SK-N-MC (cell line): ENCODE measurements around the gene SMIM41.

Experiments used
- DNase-seq: peaks from one replicate; pipeline ENCODE4 v3.0.0-alpha.2; 2011; ENCODE audit warnings: low read depth, low spot score
- H3K27ac ChIP-seq: fragments of 200-600 bp; sonication (generic); 2 replicates; pipeline ENCODE4 v1.5.1; 2016; ENCODE audit warnings: mixed run types
- H3K36me3 ChIP-seq: fragments of 200-600 bp; sonication (generic); 2 replicates; pipeline ENCODE4 v1.6.1; 2017; ENCODE audit warnings: antibody characterized with exemption, low read length, mixed read lengths; ENCODE audit not compliant: insufficient read depth
- H3K4me3 ChIP-seq: fragments of 200-600 bp; sonication (generic); 2 replicates; pipeline ENCODE4 v1.5.1; 2016
- H3K9ac ChIP-seq: fragments of 200-600 bp; sonication (generic); 2 replicates; pipeline ENCODE4 v1.8.0; 2017; ENCODE audit warnings: mixed run types, mixed read lengths; ENCODE audit not compliant: insufficient read length
- H3K9me3 ChIP-seq: fragments of 200-600 bp; sonication (generic); 2 replicates; pipeline ENCODE4 v1.6.1; 2017; ENCODE audit warnings: low read depth, mild to moderate bottlenecking, antibody characterized with exemption, low read length, moderate library complexity, mixed read lengths
- EZH2 ChIP-seq: fragments of 200-600 bp; sonication (generic); IDR thresholded peaks from one replicate; pipeline ENCODE4 v1.6.1; 2017; ENCODE audit warnings: antibody characterized with exemption
- FOXP2 ChIP-seq: optimal IDR thresholded peaks from 2 replicates; pipeline ENCODE3; 2011; ENCODE audit warnings: mild to moderate bottlenecking, moderate library complexity; ENCODE audit not compliant: insufficient read depth; ENCODE audit errors: extremely low read length, control extremely low read depth
- POLR2AphosphoS5 ChIP-seq: IDR thresholded peaks from 2 replicates; pipeline ENCODE4 v1.6.1; 2012; ENCODE audit warnings: mild to moderate bottlenecking, low read depth, low read length, borderline replicate concordance

SMIM41 gene

DNA sequence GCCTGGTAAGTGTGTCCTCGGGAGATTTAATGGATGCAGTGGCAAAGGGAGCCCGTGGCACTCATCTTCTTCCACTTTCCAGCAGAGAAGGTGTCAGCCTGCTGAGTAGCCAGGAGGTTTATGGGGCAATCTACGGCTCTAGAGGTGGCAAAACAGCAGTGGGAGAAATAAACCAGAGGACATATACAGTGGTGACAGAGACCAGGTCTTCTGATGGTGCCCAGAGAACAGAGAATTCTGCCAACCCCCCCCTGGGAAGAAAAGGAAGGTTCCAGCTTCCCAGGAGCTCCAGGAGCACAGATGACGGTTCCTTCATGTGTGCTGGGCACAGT, 43.0 kb downstream of the SMIM41 start:
- Histone ChIP-seq H3K36me3 (no peaks in the 10 kb centered on the region), H3K4me3 (no peak overlapping the region), H3K9ac (no peak overlapping the region), H3K9me3 (no peaks in the 10 kb centered on the region), H3K27ac (no peak overlapping the region)
- DNase-seq = no peak
- no peak for TF ChIP-seq POLR2AphosphoS5
- TF ChIP-seq FOXP2 = no peak
- TF ChIP-seq EZH2 = no peak

DNA sequence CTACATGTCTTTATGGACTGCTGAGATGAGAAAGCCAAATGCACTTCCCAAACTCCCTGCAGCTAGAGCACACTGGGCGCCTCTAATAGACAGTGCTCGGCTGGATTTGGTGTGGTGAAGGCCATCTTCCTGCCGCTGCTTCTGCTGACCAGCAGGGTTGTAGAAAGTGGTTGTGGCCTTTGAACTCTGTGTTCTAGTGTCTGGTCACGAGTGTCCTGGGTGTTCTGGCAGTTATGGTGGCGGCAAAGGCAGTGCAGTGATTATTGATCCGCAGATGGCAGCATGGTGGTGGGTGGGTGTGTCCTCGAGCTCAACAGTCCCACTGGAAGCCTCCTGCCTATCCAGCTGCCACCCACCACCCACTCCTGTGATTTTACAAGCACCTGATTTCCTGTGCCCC, 43.4 kb downstream of the SMIM41 start:
- no peak overlapping the region for H3K27ac ChIP-seq
- no peak overlapping the region for H3K4me3 ChIP-seq
- TF ChIP-seq EZH2 (no peak), FOXP2 (no peak), POLR2AphosphoS5 (no peak)
- no peak for DNase-seq
- no peaks in the 10 kb centered on the region for H3K36me3 ChIP-seq
- H3K9ac ChIP-seq = no peak overlapping the region
- H3K9me3 ChIP-seq = no peaks in the 10 kb centered on the region

DNA sequence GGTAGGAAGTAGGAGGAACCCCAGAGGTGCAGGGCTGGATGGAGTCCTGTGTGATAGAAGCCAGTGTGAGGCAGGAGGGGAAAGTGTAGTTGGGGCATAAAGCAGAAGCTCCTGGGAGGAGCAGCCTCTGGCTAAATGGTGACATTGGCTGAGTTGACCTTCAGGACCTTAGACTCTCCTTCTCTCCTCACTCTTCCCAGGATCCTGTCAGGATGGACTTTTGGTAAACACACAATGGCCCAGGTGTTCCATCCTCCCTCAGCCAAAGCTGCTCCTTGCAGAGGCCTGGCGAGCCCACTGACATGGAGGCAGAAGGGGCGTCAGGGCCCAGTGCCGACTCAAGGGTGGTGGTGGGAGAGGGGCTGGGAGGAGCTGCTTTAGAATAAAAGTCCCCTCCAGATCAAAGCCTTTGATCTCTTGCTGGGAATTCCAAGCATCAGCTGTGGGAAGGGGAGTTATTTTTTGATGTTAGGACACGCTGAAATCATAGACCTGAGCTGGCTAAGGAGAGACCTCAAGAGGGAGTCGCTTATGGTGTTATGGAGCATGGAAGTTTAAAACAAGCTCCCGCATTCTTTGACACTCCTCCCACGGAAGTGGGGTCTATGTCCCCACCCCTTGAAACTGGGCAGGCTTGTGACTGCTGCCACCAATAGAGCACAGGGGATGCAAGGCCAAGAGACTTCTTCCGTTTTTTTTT, 44.1 kb downstream of the SMIM41 start:
- no peaks in the 10 kb centered on the region for H3K9me3 ChIP-seq
- H3K36me3 ChIP-seq = no peaks in the 10 kb centered on the region
- TF ChIP-seq FOXP2 (no peak), POLR2AphosphoS5 (no peak), EZH2 (no peak)
- no peak overlapping the region for H3K4me3 ChIP-seq
- DNase-seq = no peak
- no peak overlapping the region for H3K9ac ChIP-seq
- no peak overlapping the region for H3K27ac ChIP-seq

DNA sequence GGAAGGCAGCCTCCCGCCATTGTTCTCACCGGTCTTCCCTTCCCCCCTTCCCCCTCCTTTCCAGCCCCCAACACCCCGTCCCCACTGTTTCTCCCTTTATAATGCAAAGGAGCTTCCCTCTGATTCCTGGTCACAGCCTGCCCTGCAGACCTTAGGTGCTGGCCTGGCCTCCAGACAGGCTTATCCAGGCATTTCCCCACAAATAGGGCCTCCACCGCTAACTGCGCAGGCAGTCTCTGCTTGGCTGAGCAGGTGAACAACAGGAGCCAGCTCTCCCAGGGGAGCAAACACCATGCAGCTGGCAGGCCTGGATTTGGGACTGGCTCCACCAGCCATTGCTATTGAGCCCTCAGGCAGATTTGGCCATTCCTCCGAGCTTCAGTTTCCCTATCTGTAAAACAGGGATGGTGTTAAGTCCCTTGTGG, 46.0 kb downstream of the SMIM41 start:
- no peak for DNase-seq
- Histone ChIP-seq H3K36me3 (no peaks in the 10 kb centered on the region), H3K27ac (no peak overlapping the region), H3K4me3 (no peak overlapping the region), H3K9ac (no peak overlapping the region), H3K9me3 (no peaks in the 10 kb centered on the region)
- no peak for TF ChIP-seq FOXP2
- TF ChIP-seq EZH2 = no peak
- no peak for TF ChIP-seq POLR2AphosphoS5

DNA sequence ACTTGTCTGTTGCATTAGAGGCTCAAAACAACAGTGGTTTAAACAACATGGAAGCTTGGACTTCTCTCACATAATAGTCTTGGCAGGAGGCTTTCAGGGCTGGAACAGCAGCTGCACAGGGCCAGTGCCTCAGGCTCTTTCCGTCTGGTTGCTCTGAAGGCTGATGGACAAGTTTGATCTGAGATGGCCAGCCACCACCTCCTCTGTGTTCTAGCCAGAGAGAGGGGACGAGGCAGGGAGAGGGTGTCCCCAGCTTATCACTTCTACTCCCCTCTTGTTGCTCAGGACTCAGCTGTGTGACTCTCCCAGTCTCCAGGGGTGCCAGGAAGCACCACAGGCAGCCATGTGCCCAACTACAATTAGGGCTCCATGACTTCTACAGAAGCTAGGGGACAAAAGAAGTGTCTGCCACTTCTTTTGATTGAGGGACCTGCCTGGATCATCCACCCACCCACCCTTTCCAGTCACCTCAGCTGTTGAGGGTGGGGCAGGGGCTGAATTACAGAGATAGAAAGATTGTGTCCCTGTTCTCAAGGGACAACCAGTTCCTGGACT, 46.6 kb downstream of the SMIM41 start:
- no peak for DNase-seq
- Histone ChIP-seq H3K27ac (no peak overlapping the region), H3K4me3 (no peak overlapping the region), H3K36me3 (no peaks in the 10 kb centered on the region), H3K9ac (no peak overlapping the region), H3K9me3 (no peaks in the 10 kb centered on the region)
- no peak for TF ChIP-seq POLR2AphosphoS5
- no peak for TF ChIP-seq FOXP2
- no peak for TF ChIP-seq EZH2

DNA sequence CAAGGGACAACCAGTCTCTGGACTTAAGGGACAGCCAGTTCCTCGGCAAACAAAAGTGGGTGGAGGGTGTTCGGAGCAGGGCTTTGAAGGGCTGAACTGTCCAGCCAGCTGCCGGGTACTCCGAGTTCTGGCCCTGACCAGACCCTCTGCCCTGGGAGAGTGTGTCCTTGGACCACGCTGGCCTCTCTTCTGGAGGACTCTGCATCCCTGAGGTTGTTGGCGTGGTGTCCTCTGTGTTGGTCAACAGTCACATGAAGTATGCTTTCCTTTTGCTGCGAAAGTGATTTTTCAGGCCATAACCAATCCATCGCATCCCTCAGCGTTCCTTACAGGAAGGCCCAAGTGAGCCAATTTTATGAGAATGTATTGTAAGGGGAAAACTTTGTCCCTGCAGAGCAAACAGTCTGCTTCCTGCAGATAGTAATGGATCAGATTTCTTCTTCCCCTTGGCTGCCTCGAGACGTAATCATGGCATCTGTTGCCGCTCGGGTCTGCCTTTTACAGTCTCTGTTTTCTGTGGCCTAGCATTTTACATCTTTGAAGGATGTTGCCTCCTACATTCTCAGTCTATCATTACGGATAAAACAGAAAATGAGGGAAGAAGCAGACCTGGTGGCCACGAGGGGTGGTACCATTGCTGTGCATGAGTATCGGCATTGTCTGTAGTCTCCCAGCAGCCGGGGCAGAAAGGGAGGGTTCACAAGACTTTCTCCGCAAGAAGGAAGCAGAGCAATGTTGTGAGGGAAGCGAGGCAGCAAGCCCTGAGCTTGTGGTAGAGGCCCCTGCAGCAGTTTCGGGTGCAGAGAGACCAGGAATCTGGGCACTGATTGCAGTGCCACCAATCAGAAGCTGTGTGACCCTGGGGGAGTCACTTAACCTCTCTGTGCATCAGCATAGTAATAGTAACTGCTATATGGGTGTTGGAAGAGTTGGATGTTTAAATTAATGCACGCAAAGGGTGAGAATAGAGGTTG, 47.4 kb downstream of the SMIM41 start:
- no peaks in the 10 kb centered on the region for H3K36me3 ChIP-seq
- DNase-seq = no peak
- H3K4me3 ChIP-seq = no peak overlapping the region
- no peak overlapping the region for H3K27ac ChIP-seq
- no peaks in the 10 kb centered on the region for H3K9me3 ChIP-seq
- H3K9ac ChIP-seq = no peak overlapping the region
- TF ChIP-seq EZH2 (no peak), POLR2AphosphoS5 (no peak), FOXP2 (no peak)

DNA sequence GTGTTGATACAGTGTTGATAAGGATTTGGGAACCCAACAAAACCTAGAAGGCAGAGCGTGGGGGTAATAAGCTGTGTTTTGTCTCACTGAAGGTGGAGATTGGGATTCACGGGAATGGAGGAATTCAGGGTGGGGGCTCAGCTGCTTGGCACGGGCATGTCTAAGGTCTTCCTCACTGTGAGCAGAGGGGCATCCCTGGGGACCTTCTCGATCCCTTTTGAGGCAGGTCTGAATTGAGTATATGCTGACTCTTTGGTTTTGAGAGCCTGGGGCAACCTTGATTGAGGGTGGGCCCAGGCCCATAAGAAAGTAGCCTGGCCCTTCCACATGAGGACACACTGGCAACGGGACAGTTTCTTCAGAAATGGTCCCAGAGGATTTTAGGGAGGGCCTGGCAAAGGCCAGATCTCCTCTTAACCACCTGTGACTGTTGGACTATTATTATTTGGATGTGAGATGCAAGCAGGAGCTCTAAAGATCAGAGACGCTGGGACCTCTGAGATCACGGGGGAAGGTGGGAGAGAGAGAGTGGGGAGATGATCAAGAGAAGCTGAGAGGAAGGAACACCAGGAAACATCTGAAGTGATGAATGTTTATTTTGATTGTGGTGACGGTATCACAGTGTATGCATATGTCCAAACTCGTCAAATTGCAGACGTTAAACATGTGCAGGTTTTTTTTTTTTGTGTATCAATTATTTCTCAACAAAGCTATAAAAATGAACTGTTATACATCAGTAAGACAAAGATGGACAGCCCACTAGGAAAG, 48.4 kb downstream of the SMIM41 start:
- no peak overlapping the region for H3K4me3 ChIP-seq
- H3K9me3 ChIP-seq = no peaks in the 10 kb centered on the region
- DNase-seq = no peak
- no peaks in the 10 kb centered on the region for H3K36me3 ChIP-seq
- H3K27ac ChIP-seq = no peak overlapping the region
- no peak overlapping the region for H3K9ac ChIP-seq
- no peak for TF ChIP-seq POLR2AphosphoS5

DNA sequence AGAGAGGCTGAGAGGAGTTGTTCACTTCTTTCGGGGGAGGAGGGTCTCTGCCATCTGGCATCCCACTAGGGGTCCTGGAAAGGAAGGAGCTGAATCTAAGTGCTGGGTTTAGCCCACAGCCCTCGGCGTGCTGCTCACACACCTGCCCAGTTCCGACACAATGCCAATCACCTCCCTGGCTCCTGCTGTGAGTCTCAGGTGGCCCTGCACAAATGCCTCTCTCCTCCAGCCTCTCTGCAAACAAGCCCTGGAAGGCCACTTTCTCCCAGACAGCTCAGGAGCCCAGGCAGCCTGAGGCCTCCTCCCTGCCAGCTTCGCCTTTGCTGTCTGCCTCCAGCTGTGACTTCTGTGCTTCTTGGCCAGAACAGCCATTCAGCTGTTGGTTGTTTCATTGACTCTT, 51.2 kb downstream of the SMIM41 start:
- DNase-seq = no peak
- TF ChIP-seq EZH2 = no peak
- no peak for TF ChIP-seq FOXP2
- TF ChIP-seq POLR2AphosphoS5 = no peak
- no peaks in the 10 kb centered on the region for H3K36me3 ChIP-seq
- H3K9me3 ChIP-seq = no peaks in the 10 kb centered on the region
- no peak overlapping the region for H3K27ac ChIP-seq
- no peak overlapping the region for H3K4me3 ChIP-seq
- no peak overlapping the region for H3K9ac ChIP-seq
